HG03442 (cell line): Measurements from ENCODE around the gene WNT7B.

Experiments
- ATAC-seq: cut with Tn5 transposase; IDR thresholded peaks from one replicate; pipeline ENCODE4 v1.9.1; 2021; ENCODE audit warnings: mild to moderate bottlenecking, moderate library complexity; ENCODE audit not compliant: unreplicated experiment

WNT7B gene

DNA sequence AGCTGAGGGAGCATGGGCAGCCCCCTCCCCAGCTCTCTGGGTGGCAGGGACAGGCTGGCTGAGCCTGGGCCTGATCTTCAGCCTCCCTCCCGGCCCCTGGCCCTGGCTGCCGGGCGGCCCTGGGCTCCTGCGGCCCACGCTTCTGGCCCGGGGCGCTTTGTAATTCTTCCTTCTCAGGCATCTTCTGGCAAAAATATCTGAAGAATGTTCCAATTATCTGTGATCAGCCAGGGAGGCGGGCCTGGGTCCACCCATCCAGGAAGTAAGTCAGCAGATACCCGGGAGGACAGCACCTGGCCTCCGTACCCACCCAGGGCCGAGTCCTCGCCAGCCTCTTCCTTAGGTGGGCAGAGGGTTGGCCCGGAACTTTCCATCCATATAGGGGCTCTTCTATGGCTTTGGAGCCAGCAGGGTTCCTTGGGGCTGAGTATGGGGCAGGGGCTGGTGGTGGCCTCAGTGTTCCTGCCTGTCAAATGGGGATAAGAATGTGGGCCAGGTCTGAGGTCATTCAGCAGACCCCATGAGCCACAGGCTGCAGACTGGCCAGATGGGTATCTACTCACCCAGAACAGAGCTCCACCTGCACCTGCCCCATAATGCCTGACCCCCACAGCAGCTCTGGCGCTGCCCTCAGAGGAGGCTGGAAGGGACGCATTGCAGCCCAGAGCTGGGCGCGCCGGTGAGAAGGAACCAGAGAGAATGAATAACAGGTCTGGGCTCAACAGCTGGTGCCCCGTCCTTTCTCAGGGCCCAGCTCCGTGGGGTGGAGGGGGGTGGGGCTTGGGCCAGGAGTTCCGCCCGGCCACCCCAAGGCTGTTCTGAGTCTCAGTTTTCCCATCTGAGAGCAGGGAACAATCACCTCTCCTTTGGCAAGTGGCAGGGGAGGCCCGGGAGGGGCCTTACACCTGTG lies 16.2 kb downstream of the WNT7B start:
- ATAC-seq = no peak

DNA sequence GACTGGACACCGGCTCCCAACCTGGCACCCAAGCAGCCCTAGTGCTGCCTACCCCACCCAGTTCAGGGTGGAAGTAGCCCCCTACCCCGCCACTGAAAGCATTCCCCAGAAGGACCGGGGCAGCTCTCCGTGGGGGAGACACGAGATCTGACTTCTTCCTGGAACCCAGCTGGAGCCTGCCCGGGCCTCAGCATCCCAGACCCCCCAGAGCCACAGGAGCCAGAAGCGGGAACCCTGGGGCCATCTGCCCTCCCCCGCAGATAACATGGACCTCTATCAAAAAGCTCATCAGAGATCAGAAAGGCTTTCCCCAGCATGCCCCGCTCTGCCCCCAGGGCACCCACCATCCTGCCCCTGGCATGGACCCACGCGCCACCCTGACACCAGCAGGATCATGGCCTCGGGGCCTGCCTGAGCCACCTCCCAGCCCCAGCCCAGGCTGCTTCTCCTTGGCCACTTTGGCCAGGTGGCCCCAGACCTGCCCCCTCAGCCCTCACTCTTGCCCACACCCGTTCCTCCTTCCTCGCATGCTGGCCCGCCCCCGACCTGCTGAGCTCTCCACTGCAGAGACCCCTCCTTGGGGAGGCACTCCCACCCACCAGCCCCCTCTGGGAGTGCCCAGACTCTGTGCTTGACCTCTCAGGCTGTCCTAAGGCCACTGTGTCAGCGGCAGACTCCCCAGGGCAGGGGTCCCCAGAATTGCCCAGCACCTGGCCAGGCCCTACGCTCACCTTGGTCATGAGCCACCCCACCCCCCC lies 17.1 kb downstream of the WNT7B start:
- no peak for ATAC-seq

DNA sequence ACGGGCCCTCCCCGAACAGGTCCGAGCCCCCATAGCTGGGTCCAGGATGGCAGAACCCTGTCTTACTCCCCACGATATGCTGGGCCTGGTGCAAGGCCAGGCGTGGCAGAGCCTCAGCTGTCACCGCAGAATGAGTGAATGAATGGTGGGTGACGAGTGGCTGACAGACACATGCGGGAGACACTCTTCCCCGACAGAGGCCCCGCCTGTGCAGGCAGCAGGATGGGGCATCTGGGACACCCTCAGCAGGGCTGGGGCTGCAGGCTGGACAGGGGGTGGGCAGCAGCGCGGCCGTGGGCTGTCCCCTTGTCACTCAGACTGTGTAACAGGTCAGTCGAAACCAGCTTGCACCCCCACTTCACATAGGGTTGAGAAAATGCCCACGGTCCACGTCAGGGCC lies 18.0 kb downstream of the WNT7B start:
- ATAC-seq = no peak

DNA sequence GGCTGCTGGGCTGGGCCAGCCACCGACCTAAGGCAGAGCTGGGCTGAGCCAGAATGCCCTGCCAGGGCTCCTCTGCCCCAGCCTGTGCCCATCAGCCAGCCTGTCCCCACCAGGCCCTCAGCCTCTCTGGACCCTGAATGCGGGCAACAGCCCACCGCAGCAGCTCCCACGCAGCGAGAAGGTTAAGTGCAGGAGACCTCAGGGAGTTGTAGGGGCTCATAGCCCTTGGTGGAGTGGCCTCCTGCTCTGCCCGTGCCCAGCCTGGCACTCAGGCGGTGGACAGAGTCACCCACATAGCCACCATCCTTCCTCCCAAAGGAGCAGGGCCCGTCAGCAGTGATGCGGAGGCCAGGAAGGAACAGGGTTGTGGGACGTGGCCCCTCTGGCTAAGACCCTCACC lies 19.1 kb downstream of the WNT7B start:
- ATAC-seq = no peak

DNA sequence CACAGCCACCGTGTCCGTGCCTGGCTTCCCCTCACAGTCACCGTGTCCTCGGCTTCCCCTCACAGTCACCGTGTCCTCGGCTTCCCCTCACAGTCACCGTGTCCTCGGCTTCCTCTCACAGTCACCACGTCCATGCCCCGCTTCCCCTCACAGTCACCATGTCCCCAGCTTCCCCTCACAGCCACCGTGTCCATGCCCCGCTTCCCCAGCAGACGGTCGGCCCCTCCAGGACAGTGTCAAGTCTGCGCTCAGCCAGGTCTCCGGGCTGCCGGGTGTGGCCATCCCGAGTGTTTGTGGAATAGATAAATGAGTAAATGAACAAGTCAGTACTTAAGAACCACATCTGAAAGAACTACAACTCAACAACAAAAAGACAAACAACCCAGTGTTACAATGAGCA lies 23.8 kb downstream of the WNT7B start:
- ATAC-seq = no peak

DNA sequence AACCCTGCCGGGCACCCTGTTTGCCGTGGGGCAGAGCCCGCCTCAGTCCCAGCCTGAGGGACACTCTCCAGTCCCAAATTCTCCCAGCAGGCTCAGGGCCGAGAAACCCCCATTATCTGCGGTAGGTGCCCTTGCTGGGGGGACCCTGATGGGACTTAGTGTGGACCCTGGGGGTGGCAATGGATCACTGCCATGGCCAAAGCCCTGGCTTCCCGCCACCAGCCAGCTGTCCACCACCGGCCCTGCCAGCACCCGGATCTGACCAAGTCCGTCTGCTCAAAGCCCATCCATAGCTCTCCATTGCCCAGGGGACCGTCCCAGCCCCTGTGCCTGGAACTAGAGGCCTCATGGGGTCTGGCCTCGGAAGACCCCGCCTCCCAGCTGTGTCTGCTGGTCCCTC lies 24.4 kb downstream of the WNT7B start:
- ATAC-seq = no peak

DNA sequence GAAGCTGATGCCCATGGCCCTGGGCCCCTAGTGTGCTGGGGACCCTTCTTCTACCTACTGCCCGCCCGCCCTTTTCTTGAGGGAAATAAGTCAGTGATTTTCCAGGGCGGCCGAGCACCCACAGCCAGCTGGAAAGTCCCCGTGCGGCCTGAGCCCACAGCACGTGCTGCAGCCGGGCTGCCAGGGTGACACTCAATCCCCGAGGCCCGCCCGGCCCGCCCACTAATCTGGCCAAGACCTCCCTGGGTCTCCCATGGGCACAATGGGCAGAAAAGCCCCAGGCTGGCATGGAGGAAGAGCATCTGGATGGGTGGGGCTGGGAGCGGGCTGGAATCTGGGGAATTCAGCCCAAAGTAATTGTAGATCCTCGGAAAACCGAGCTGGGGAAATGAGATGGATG lies 24.8 kb downstream of the WNT7B start:
- no peak for ATAC-seq

DNA sequence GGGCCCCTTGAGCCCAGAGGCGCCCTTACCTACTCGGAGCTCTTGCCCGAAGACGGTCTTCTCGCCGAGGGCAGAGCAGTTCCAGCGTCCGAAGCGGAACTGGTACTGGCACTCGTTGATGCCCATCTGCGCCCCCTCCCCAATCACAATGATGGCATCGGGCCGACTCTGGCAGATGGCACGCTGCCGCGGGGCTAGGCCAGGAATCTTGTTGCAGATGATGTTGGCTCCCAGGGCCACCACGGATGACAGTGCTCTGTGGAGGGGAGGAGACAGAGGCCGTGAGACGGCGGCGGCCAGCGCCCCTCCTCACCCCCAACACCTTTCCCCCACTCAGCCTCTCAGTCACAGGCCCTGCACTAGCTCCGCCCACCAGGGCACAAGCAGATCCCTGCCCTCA lies 27.1 kb downstream of the WNT7B start:
- ATAC-seq = no peak

DNA sequence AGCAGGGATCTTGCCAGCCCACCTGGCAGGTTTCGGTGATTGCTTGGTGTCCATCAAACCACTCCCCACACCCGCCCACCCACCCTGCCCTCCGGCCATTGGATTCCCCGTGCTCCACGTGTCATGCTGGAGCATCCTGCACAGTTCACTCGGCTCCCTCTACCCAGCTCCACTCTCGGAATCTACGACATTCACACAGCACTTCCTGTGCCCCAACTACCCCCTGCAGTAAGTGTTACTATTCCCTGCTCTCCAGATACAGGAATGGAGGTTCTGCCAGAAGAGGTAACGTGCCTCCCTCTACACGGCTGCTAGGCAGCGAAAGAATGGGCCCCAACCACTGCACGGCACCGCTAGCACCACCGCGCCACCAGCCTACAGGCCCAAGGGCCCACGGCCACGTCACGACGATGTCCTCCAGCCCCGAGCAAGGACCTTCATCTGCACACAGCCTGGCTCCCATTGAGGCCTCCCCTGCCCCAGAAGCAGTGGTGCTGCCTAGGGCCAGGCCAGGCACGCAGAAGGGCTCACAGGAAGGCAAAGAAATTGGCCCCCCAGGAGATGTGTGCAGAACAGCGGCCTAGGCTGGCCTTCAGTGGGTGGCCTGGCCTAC lies 27.6 kb downstream of the WNT7B start:
- ATAC-seq = no peak

DNA sequence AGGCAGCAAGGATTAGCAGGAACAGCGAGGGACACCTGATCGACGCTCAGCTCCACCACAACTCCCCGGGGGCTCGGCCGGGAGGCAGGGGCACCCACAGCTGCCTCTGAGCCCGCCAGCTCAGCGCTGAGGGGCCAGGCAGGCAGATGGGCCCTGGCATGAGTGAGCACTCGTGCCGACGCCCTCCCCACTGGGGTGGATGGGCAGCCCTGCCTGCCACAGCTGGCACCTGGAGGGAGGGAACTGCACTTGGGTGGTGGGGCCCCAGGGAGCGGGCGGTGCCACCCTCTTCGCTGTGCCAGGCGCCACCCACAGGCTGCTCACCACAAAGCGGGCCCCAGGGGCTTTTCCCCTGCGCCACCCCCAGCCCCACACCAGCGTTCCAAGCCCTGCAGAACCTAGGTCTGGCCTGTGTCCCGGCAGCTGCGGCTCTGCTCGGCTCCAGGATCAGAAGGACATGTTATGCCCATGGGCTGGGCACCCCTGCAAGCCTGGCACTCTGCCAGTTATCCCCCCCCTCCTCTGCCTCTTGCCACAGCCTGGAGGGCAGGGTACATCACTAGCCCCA lies 28.8 kb downstream of the WNT7B start:
- no peak for ATAC-seq

DNA sequence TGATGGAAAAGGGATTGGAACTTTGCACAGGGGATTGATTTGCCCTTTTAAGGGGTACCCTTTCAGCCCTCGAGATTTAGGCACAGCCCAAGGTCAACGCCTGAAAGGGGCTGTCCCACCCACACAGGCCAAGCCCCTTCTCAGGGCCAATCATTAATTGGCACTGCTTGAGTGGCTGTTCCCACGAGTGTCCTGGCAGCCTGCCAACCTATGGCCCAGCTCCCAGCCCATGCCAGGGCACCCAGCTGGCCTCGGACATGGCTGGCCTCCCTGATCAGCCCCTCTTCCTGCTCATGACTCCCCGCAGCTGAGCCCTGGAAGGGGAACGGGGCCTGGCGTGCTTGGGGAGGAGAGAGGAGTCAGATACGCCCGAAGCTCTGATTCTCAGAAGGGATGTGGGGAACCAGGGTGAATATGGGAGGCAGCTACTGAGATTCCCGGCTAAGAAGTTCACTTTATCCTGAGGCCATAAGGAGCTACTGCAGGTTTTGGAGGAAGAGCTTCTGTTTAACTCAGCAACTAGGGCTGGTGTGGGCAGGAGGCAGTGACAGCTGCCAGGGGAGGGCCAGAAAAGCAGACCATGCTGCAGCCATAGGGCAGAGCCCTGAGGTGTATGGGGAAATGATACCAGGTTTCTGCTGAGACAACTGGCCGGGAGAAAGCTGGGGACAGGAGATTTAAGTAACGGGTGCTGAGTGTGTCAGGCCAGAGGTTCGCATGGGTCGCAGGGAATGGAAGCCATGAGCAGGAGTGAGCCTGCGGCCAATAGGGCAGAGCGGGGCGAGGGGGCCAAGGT lies 30.0 kb downstream of the WNT7B start:
- ATAC-seq = no peak

DNA sequence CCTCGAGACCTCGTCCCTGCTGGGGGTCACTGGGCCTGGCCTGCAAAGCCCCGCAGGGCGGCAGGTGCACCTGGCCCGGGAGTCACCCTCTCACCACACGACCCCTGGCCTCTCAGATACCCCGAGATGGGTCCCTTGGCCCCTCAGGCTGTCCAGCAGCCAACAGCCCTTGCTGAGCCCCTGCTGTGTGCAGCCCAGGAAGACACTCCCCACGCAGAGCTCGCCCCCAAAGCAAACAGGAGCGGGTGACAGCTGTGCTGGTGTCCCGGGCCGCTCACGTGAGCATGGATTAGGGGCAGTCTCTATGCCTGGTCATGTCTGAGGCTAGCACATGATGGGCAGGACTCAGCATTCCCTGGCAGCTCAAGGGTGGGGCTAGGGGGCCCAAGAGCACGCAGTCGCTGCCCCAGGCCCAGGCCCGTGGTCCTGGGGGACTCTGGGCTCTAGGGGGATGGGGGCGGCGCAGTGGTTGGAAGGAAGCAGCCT lies 31.3 kb downstream of the WNT7B start:
- ATAC-seq = no peak

DNA sequence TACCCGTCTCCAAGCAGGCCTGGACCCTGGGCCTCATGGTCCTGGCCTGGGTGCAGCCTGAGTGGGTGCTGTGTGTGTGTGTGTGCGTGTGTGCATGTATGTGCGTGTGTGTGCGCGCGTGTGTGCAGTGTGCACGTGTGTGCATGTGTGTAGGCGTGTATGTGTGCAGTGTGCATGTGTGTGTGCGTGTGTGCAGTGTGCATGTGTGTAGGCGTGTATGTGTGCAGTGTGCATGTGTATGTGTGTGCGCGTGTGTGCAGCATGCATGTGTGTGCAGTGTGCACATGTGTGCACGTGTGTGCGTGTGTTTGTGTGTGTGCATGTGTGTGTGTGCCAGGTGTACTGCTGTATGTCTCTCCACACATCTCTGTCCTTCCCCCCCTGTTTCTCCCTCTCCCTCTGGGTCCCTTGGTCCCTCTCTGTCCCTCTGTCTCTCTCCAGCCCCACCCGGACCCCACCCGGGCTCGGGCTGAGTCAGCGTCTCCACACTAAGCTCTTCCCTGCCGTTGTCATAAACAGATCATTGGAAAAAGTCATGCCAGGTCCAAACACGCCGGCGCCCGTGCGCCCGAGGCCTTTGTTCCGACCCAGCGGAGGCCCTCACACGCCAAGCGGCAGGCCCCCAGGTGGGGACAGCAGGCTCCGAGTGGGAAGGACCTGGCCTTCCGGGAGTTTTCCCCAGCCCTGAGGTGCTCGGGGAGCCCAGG lies 34.0 kb downstream of the WNT7B start:
- no peak for ATAC-seq

DNA sequence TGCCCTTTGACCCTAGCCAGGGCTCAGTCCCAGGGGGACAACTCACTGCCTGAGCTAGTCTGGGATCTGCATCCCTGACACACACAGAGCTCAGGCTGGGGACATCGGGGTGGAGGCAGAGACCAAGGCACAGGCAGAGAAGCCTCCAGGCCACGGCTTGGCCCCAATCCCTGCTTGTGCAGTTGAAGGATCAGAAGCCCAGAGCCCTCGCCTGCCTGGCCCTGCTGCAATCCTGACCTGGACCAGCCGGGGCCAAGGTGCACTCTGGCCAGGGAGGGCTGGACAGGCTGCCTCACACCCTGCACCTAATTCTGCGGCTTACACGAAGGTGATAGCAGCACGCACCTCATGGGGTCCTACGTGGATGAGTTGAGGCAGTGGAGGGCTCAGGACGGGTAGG lies 34.6 kb downstream of the WNT7B start:
- no peak for ATAC-seq

DNA sequence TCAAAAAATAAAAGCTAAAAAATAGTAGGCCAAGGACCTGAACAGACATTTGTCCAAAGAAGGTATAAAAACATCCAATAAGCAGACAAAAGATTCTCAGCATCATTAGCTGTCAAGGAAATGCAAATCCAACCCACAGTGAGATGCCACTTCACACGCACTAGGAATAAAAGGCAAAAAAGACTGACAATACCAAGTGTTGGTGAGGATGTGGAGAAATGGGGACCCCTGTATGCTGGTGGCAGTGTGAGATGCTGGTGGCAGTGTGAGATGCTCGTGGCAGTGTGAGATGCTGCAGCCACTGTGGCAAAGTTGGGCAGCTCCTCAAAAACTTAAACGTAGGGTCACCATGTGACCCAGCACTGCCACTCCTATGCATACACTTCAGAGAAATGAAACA lies 38.0 kb downstream of the WNT7B start:
- no peak for ATAC-seq

DNA sequence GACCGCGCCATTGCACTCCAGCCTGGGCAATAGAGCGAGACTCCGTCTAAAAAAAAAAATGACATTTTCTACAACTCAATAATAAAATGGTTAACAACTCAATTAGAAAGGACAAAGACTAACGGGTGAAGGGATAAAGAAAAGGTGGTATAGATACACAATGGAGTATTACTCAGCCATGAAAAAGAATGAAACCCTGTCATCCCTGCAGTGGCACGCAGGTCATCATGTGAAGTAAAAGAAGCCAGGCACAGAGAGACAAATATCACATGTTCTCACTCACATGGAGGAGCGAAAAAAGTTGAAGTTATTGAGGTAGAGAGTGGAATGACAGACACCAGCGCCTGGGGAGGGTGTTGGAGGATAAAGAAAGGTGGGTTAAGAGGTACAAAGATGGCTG lies 39.0 kb downstream of the WNT7B start:
- ATAC-seq = no peak

DNA sequence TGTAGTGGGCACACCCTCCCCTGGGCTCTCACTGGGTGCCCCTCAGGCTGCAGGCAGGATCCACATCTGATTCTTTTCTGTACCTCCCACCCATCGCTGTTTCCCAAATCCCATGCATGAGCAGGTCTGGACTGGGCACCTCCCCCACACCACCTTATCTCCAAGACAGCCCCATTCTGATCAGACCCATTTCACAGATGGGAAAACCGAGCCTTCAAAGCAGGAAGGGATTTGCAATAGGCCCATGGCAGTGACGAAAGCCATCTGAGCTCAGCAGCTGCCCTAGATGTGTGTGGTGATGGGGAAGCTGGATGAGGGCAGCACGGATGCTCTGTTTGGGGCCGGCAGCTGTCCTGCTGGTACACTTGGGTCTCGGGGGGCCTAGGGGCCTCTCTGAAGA lies 41.4 kb downstream of the WNT7B start:
- no peak for ATAC-seq

DNA sequence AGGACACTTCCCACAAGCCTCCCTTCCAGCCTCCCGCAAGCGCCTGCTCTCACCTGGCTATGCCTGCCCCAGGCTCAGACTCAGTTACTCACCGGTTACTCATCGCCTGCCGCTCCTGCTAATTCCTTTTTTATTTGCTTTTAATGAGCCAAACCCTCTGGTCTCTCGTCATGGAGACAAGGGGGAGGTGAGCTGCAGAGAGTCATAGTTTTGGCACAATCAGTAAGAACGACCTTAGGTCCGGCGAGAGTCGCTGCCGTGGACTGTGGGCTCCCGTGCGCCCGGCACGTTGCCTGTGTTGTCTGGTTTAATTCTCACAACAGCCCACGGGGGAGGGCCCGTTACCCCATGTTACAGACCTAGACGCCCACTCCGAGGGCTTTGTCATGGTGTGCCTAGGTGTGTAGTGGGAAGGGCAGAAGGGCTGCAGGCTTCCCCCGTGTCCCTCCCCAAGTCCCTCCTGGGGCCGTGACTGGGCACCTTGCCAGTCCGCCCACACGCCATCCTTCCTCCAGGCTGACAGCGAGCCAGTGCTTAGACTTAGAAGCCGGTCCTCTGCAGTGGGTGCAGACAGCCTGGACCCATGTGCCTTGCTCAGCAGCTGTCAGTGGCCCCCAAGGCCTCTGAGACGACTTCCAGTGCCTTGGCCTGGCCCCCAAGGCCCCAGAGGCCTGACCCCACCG lies 42.2 kb downstream of the WNT7B start:
- no peak for ATAC-seq

DNA sequence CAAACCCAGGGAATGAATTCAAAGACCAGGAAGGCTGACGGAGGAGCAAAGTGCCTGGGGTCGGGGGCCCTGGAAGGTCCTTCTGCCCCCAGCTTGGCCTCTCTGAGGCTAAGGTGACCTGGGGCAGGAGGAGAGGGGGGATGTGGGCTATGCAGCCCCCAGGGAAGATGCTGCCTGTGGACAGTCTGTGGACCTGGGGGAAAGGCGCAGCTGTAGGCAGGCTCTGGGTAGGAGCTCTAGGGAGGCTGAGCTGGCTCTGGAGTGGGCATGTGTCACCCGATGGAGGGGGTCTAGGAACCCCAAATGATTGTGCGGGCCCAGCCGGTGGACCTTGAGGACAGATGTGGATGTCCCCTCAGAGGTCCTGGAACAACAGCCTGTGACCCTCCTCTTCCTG lies 42.8 kb downstream of the WNT7B start:
- ATAC-seq = no peak
